GM12801 (cell line): Measurements from ENCODE around the gene COASY.

Experiments used
- CTCF ChIP-seq: IDR thresholded peaks from one replicate; pipeline ENCODE4 v1.5.1; 2011; ENCODE audit warnings: control low read depth; ENCODE audit not compliant: insufficient read length; ENCODE audit errors: extremely low read depth

COASY gene

GRCh38 chr17:42561897-42562387 is at the start of gene COASY:
Gene COASY (plus strand): TSS chr17:42562148. CDS start chr17:42562623, 475 bp downstream.
- TF ChIP-seq CTCF: no peak

- no peak for TF ChIP-seq CTCF
Measured at GRCh38 chr17:42512246-42512645, 49.7 kb upstream of the COASY start.

GRCh38 chr17:42512733-42513251 is 49.2 kb upstream of the COASY start:
- no peak for TF ChIP-seq CTCF

- TF ChIP-seq CTCF: no peak
Measured at GRCh38 chr17:42513686-42514085, 48.3 kb upstream of the COASY start.

GRCh38 chr17:42514279-42514678 is 47.7 kb upstream of the COASY start:
- no peak for TF ChIP-seq CTCF

GRCh38 chr17:42514867-42515266 is 47.1 kb upstream of the COASY start:
- TF ChIP-seq CTCF: no peak

- TF ChIP-seq CTCF: no peak
Measured at GRCh38 chr17:42517516-42517915, 44.4 kb upstream of the COASY start.
